HepG2 (cell line): Measurements from ENCODE around the gene PDIA6. TPM values are rescaled to one million over a fixed set of nuclear protein-coding genes. Genes with fewer than 3 reads are reported as not detected.

Experiments
- BORCS8-MEF2B ChIP-seq: sonication (generic); formaldehyde crosslinking; IDR thresholded peaks from 2 replicates; pipeline ENCODE4 v1.8.0; 2022; ENCODE audit warnings: mild to moderate bottlenecking, missing genetic modification reagents
- ESRRA ChIP-seq: sonication (generic); formaldehyde crosslinking; IDR thresholded peaks from 2 replicates; pipeline ENCODE4 v1.5.1; 2020; ENCODE audit warnings: mild to moderate bottlenecking, low read depth, missing genetic modification reagents
- MEF2D ChIP-seq: sonication (generic); formaldehyde crosslinking; IDR thresholded peaks from 2 replicates; pipeline ENCODE4 v1.5.1; 2020; ENCODE audit warnings: mild to moderate bottlenecking, missing genetic modification reagents
- PCBP1 ChIP-seq: fragments of 200-400 bp; formaldehyde crosslinking; IDR thresholded peaks from 2 replicates; pipeline ENCODE4 v1.6.1; 2017; ENCODE audit warnings: mild to moderate bottlenecking, low read depth, low read length, borderline replicate concordance
- SNAPC4 ChIP-seq: sonication (generic); formaldehyde crosslinking; IDR thresholded peaks from 2 replicates; pipeline ENCODE4 v1.4.0; 2020; ENCODE audit warnings: mild to moderate bottlenecking, missing genetic modification reagents
- SRSF1 ChIP-seq: fragments of 200-400 bp; formaldehyde crosslinking; optimal IDR thresholded peaks from 2 replicates; pipeline ENCODE3; 2017; ENCODE audit warnings: mild to moderate bottlenecking, low read depth, low read length, moderate library complexity
- ZBTB26 ChIP-seq: IDR thresholded peaks from 2 replicates; pipeline ENCODE4 v1.6.1; 2016; ENCODE audit warnings: missing compliant biosample characterization, missing genetic modification reagents, borderline replicate concordance
- ZNF225 ChIP-seq: sonication (generic); formaldehyde crosslinking; IDR thresholded peaks from 2 replicates; pipeline ENCODE4 v1.4.0; 2020; ENCODE audit warnings: mild to moderate bottlenecking, missing genetic modification reagents
- ZNF597 ChIP-seq: sonication (generic); formaldehyde crosslinking; IDR thresholded peaks from 2 replicates; pipeline ENCODE4 v1.5.0; 2020; ENCODE audit warnings: missing genetic modification reagents
- ZNF614 ChIP-seq: IDR thresholded peaks from 2 replicates; pipeline ENCODE4 v1.6.1; 2018; ENCODE audit warnings: missing biosample characterization, missing genetic modification reagents, inconsistent platforms, borderline replicate concordance
- ZNF678 ChIP-seq: sonication (generic); formaldehyde crosslinking; IDR thresholded peaks from 2 replicates; pipeline ENCODE4 v1.4.0; 2020; ENCODE audit warnings: mild to moderate bottlenecking, missing genetic modification reagents
- ZNF710 ChIP-seq: sonication (generic); formaldehyde crosslinking; IDR thresholded peaks from 2 replicates; pipeline ENCODE4 v1.5.0; 2020; ENCODE audit warnings: mild to moderate bottlenecking, missing genetic modification reagents, borderline replicate concordance
- ZNF720 ChIP-seq: sonication (generic); formaldehyde crosslinking; IDR thresholded peaks from 2 replicates; pipeline ENCODE4 v1.4.0; 2020; ENCODE audit warnings: missing genetic modification reagents
- ZNF770 ChIP-seq: sonication (generic); formaldehyde crosslinking; IDR thresholded peaks from 2 replicates; pipeline ENCODE4 v1.5.0; 2020; ENCODE audit warnings: mild to moderate bottlenecking, missing genetic modification reagents
- polyA plus RNA-seq, 8 experiments: library from polyadenylated mRNA; depleted of rRNA in 3 of 8; stranded (reverse) in 7 of 8; unstranded in 1 of 8; fragments of >200 nt; fragmentation: Illumina TruSeq in 4 of 8; extraction: Trizol in 4 of 8; gene quantifications; 2 replicates each; pipeline versions ENCODE4 v1.2.1 to v1.2.3, GENCODE V29; 2011 to 2016; ENCODE audit warnings: low read depth in 4 of 8, missing spikeins in 1 of 8, mixed read lengths in 1 of 8; ENCODE audit not compliant: insufficient read depth in 1 of 8
- total RNA-seq, 5 experiments: library from RNA; depleted of rRNA; stranded (reverse); fragments of >200 nt; fragmentation: Illumina TruSeq; extraction: Trizol; gene quantifications; 2 replicates each; pipeline ENCODE4 v1.2.3, GENCODE V29; 2016; ENCODE audit warnings: low read depth in 1 of 5

PDIA6 gene
- total and polyA plus RNA-seq, 2 of the 13 experiments (the other 11 are each of a cell fraction or from before 2014, with no cell fraction given), result 586 to 642 TPM

GRCh38 chr2:10813163-10814138, 866 bp upstream of the PDIA6 start (continued):
- TF ChIP-seq ZBTB26 (CRISPR knock-in tag) (0 out of 2 replicates have a peak, but pooled peaks have one; percentile 15), PCBP1 (0 out of 2 replicates have a peak, but pooled peaks have one; percentile 25), ZNF720 (0 out of 2 replicates have a peak, but pooled peaks have one; percentile 40), ZNF710 (CRISPR knock-in tag) (0 out of 2 replicates have a peak, but pooled peaks have one; percentile 37), SNAPC4 (CRISPR knock-in tag) (0 out of 2 replicates have a peak, but pooled peaks have one; percentile 40), MEF2D (CRISPR knock-in tag) (0 out of 2 replicates have a peak, but pooled peaks have one; percentile 5), ESRRA (CRISPR knock-in tag) (peak; percentile 26; the same call in 1 of the 2 replicates), SRSF1 (peak; percentile 20), ZNF678 (0 out of 2 replicates have a peak, but pooled peaks have one; percentile 56), ZNF614 (0 out of 2 replicates have a peak, but pooled peaks have one; percentile 11), ZNF225 (CRISPR knock-in tag) (0 out of 2 replicates have a peak, but pooled peaks have one; percentile 18), ZNF597 (CRISPR knock-in tag) (0 out of 2 replicates have a peak, but pooled peaks have one; percentile 47), ZNF770 (CRISPR knock-in tag) (peak; percentile 98), BORCS8-MEF2B (peak; percentile 45; the same call in 1 of the 2 replicates)
- TF ChIP-seq, all 625 proteins: peak for 40; not testable (repeated sequence) for 585
